Hepatic stellate cell (primary cell): ENCODE results near the gene SLC13A3.

ENCODE experiments used
- DNase-seq: peaks from one replicate; pipeline ENCODE4 v3.0.0; 2011; ENCODE audit warnings: low spot score

SLC13A3 gene

DNA sequence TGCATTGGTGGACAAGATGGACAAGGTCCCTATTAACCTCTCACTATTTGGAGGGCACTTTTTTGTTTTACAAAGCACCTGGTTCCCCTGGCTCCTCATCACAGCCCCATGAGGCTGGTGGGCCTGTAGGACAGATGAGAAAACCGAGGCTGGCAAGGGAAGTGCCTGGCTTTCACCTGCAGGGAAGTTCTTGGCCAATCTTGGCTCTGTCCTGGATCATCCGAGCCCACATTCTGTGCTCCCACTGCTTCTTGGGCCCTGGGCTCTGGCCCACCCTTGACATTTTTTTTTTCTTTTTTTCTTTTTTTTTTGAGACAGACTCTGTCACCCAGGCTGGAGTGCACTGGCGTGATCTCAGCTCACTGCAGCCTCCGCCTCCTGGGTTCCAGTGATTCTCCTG is 14.7 kb downstream of the SLC13A3 start:
- no peak for DNase-seq

DNA sequence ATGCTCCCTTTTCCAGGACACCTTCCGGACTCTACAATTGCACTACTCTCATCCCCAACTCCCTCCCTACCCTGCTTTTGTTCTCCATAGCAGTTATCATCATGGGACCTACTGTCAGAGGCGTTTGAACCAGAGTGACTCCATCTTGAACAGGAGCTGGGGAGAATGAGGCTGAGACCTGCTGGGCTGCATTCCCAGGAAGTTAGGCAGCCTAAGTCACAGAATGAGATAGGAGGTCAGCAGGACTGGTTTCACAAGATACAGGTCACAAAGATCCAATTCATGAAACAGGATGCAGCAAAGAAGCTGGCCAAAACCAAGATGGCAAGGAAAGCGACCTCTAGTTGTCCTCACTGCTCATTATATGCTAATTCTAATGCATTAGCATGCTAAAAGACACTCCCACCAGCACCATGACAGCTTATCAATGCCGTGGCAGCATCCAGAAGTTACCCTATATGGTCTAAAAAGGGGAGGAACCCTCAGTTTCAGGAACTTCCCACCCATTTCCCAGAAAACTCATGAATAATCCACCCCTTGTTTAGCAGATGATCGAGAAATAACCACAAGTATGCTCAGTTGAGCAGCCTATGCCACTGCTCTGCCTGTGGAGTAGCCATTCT is 15.6 kb downstream of the SLC13A3 start:
- no peak for DNase-seq

DNA sequence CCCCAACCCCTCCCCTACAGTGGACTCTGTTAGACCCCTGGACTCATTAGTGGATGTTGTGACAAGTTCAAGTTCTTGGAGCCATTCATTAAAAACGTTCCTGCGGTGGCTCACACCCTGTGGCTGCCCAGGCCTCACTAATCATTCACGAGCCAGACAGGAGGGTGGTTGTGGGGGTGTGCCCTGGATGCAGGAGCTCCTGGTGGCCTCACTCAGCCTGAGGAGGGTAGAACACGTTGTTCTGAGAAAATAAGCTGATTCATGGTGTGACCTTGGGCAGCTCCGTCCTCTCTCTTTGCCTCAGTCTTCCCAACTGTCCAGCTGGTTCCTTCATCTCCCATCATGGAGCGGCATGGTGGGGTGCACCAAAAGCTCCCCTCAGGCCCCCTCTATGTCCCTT is 16.7 kb downstream of the SLC13A3 start:
- DNase-seq = no peak

DNA sequence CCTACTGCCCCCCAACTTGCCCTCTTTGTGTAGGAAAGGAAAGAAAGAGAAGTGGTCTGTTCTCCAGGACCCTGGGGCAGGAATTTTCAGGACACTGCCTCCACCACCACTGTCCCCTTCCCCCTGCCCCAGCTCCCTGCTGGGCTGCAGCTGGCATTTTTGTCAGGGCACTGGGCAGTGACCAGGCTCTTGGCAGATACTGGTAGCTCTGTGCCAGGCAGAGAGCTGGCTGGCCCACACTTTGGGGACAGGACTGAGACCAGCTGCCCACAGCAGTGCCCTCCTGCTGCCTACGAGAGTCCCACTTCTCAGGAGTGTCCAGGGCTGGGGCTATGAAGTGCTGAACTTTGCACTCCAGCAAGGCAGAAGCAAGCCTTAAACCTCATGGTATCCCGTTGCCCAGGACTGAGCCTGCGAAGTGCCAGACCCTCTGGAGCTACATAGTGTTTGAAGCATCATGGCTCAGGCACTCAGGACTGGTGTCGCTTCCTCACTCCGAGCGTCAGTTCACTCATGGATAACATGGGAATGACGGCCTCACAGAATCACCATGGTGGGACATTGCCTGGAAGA is 19.3 kb downstream of the SLC13A3 start:
- DNase-seq = no peak

DNA sequence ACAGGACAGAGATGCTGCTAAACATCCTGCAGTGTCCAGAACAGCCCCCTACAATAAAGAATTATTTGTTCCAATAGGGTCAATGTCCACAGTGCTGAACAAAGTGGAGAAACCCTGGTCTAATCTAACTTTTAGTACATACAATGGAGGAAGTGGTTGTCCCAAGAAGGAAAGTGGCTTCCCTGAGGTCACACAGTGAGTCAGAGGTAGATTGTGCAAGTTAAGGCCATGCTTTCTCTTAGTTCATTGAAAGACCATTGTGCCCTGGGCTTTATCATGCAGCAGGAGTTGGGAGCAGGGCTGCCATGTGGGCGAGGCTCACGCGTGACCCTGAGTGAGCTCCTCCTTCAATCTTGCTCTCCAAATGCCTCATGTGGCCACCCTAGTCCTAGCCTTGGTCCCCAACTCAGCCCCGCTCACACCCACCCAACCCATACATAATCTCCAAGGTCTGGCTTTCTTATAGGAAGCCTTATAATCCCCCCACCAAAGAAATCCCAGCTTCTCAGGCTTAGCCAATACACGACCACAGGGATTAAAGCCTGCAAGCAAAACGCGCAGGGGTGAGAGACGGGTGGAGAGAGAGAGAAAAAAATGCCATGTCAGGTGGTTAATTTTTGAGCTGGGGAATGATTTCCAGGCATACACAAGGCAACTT is 19.9 kb downstream of the SLC13A3 start:
- no peak for DNase-seq

DNA sequence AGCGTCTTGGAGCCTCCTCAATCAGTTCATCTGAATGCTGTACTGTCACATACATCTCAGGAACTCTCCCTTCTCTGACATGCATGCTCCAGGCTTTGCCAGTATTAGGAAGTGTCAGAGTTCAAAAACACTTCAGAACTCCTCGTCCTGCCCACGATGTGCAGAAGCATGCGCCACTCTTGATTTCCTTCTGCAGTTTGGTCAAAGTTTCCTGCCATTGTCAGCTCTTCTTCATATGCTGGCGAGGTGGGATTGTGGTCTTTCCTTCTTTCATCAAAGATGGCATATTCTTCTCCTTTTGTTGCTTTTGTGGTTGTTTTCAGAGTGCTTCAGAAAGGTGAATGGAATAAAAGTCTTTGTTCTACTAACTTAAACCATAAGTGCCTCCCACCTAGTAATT is 21.0 kb downstream of the SLC13A3 start:
- no peak for DNase-seq

DNA sequence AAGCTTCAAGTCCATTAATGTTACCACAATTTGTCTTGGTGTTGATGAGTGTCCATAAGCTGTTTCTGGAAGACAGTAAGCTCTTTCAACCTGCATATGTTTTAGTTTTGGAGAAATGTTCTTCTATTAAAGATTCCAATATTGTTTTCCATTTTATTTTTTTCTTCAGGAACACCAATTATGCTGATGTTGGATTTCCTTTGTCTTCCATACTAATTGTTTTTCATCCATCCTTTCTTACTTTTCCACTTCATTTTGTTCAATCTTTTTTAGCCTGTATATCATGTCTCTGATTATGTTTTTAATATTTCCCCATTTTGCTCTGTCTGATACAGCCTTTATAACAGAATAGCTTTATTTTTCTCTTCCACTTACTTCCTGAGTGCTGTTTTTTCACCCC is 21.9 kb downstream of the SLC13A3 start:
- DNase-seq = no peak

DNA sequence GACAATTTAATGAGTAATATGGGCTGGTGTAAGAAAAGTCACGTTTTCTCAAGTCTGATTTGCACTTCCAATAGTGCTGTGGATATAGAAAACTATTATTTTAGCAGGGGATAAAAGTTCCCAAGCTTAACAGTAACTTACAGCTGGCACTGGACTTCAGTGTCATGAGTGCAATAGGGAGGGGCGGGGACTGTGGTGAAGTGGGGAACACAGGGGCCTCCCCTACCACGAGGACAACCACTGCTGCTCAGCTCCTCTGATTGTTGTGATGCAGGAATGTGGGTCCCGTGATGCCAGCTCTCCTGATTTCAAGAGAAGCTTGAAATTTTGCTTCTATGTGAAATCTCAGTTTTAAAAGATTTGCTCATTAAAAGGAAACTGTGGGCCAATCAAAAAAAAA is 24.0 kb downstream of the SLC13A3 start:
- DNase-seq = no peak

DNA sequence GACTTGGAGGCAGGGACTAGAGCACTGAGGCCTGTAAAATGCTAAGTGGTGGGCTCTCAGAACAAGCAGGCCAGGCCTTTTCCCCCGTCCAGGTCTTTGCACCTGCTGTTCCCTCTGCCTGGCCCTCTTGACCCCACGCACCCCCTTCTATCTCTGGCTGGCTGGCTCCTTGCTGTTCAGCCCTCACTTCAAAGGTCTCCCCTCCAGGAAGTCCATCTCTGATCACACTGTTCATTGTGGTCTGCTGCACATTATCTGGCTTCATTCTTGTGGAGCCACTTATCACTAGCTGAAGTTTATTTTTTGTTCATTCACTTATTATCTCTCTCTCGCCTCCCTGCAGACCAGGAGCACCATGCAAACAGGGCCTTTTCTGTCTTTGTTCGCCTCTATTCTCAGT is 24.5 kb downstream of the SLC13A3 start:
- DNase-seq = no peak

DNA sequence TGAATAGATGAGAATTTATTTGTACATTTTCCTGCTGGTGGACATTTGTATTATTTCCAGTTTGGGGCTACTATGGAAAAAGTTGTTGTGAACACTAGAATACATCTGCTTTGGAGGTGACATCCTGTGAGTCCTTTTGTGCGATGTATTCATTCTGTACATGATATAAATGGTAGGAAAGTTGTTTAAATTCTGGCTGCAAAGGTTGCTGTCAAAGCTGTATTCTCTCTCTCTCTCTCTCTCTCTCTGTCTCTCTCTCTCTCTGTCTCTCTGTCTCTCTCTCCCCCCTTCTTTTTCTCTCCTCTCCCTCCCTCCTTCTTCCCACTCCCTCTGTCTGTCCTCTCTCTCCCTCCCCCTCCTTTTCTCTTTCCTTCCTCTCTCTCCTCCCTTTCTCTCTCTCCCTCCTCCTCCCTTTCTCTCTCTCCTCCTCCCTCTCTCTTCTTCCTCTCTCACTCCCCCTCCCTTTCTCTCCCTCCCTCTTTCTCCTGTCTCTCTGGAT is 25.3 kb downstream of the SLC13A3 start:
- DNase-seq = no peak

DNA sequence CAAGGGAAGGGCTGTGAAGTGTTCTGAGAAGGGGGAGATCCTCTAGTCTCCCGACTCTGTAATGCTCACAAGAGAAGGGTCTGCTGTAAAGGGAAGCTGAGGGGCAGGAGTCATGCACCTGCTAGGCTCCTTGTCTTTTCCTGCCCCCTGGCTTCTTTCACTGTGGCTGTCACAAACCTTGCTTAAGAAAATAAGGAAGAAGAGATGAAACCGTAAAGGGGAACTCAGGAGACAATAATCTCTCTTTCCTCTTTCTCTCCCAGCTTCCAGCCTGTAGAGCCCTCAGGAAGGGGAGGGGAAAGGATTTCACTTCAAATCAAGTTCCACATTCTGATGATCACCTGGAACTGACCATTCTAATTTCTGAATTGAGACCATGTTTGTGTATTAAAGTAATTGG is 26.3 kb downstream of the SLC13A3 start:
- DNase-seq = no peak

DNA sequence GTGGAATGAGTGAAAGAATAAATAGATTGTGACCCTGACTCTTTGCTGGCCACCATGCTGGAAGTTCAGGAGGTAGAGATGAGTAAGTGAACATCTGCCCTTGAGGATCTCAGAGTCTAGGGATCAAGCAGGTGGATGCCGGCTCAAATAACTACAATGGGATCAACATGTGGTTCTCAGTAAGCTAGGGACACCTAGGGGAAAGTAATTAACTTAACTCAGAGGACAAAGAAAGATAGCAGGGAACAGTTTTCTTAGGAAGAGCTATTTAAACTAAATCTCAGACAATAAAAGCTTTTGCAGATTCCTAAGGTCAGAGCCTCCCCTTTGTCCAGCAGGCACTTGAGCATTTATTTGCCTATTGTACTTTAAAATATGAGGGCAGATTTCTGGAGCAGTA is 29.1 kb downstream of the SLC13A3 start:
- DNase-seq = no peak

DNA sequence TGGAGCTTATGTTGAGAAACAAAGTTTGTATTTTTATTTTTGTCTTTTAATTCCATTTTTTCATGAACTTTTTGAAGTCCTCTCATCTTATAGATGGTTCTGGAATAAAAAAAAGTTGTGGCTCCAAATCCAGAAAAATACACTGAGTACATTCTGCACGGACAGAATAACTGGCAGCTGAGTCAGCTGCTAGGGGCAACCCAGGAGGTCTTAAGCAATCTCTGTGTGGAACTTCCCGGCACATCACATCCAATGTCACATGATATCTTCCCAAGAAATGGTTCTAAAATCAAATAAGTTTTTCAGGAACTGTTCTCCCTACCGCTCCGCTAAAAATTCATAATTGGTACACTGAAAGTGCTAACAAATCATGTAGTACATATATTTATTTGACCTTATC is 29.8 kb downstream of the SLC13A3 start:
- DNase-seq = no peak

DNA sequence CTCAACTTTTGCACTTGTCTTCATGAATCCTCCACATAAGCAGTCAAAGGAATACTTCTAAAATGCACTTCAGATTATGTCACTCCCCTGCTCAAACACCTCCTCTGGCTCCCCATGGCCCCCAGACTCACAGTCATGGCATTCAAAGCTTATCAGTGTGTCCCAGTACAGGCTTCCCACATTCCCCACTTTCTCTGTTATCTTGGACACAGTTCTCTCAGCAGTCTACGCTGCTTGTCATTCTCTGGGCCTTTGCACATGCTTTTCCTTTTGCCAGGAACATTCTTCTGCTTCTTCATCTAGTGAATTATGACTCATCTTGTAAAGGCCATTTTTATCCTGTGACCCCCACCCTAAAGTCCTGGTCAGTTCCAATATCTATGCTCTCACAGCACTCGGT is 31.8 kb downstream of the SLC13A3 start:
- no peak for DNase-seq

DNA sequence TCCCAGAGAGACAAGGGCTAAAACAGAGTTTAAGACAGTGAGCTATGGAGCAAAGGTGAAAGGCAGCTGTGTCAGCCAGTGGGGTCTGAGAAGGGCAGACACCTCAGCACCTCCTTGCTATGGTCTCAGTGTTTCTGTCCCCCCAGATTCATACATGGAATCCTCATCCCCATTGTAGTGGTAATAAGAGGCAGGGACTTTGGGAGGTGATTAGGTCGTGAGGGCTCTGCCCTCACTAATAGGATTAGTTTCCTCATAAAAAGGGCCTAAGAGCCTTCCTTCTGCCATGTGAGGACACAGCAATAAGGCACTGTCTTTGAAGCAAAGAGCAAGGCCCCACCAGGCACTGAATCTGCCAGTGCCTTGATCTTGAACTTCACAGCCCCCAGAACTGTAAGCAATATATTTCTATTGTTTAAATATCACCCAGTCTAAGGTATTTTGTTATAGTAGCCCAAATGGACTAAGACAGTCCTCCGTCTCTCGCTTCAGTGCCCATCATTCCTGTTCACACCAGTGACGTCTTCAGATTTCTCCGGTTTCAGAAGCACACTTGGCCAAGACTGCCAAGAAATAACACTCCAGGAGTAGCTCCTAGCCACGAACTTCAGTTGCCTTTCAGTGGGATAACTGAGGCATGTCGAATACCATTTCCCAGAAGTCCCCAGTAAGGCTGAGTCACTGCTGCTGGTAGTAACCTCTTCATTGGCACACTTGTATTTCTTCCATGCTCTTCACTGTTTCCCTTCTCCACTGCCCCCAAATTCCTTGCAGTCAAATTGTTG is 32.8 kb downstream of the SLC13A3 start:
- no peak for DNase-seq

DNA sequence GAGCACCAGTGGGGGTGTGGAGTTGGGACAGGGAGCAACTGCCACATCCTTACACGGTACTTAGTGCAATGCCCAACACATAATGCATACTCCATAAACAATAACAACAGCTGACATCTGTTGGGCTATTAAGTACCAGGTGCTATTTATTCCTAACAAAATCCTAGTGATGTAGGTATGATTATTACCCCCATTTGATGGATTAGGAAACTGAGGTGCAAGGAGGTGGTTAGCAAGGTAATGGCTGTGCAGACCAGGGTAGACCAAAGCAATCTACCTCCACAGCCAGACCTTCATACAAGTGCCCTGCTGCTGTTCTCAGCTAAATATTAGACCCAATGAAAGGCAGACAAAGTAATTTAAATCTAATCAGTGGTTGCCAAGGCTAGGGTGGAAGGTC is 36.8 kb downstream of the SLC13A3 start:
- DNase-seq = no peak

DNA sequence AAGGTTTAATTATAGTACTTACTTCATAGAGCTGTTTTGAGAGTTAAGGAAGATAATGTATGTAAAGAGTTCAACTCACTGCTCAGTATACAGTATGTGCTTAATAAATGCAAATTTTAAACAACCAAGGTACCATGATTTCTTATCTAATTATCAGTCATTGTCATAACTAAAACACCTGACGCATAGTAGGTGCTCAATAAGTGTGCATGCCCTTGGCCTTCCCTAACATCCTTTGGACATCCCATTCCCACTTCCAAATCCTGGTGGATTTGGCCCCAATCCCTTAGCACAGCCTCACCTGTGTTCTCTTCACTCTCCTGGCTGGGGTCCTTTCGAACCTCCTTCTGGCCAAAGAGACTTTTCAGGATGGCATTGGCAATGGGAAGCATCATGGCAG is 41.1 kb downstream of the SLC13A3 start:
- no peak for DNase-seq

DNA sequence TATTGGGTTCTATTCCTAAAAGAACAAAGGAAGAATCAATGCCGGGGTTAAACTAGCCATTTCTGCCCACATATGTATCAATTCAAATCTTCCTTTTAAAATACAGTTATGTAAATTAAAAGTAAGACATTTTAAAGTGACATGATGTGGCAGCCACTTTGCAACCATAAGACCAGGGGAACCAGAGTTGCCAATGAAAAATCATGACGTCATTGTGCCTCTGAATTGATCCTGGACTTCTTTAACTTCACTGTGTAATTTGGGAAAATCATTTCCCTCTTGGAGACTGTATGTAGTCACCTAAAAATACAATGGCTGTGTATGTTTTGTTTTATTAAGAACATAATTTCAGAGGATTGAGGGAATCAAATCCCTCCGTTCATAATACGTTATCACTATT is 42.2 kb downstream of the SLC13A3 start:
- DNase-seq = no peak

DNA sequence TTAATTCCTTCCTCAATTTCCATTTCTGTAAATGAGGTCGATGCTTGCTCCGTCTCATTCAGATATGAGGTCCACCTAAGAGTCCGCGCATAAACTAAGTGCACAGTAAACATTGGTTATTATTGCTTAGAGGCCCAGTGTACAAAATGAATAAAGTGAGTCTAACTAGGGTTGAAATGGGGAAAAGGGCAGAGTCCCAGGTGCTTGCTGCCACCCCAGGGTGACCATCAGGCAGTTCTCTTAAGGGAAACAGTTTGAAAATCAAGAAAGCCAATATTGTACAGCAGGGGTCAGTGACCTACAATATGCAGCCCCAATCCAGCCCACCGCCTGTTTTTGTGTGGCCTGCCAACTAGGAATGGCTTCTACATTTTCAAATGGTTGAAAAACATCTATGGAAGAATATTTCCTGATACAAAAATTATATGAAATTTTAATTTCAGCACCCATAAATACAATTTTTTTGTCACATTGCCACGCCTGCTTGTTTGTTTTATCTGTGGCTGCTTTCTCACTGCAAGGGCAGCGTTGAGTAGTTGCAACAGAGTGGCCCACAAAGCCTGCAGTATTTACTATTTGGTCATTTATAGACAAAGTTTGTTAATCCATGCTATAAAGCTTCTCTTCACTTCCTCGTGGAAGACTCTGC is 43.3 kb downstream of the SLC13A3 start:
- DNase-seq = no peak

DNA sequence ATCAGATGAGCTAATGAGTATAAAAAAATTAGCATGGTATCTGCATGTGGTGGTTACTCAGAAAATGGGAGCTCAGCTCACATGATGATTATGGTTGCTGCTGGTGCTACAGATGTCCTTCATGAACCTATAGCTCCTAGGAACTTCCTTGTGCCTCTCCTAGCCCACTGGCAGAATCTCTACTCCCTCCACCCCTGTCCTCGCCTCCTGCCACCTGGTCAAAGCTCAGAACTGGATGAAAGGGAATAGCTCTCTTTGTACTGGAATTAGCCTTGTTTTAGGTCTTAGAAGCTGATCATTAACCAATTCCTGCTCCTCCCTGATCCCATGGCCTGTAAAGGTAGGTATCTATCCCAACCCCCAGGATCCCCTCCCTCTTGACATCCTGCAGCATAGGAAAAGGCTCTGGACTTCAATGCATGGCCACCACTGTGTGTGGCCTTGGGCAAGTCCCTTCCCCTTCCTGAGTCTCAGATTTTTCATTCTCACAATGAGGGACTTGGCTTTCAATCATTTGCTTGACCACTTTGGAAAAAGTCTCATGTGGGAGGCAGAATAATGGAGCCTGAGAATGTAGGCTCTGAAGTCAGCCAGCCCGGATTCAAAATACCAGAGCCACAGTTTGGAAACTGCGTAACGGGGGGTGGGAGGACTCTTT is 43.9 kb downstream of the SLC13A3 start:
- no peak for DNase-seq

DNA sequence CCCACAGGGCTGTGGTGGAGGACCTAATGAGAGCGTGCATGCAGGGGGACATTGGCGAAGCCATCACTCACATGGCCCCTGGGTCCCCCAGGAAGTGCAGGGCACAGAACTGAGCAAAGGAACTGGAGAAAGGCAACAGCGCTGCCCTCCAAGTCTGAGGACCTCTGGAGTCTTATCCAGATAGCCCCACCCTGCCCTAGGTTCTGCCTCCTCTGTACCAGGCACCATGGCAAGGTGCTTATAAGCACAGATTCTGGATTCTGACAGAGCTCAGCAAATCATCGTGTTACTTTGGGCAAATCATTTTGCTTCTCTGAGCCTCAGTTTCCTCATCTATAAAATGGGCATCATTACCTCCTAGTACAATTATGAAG is 44.5 kb downstream of the SLC13A3 start:
- DNase-seq = no peak
